H9 (cell line): Measurements from ENCODE around the gene NUBPL. TPM values are rescaled to one million over a fixed set of nuclear protein-coding genes. Genes with fewer than 3 reads are reported as not detected.

ENCODE experiments used
- DNase-seq: peaks from one replicate; pipeline ENCODE4 v3.0.0-alpha.2; 2017
- H2AFZ ChIP-seq: one replicate; pipeline ENCODE4 v1.6.1; 2013; ENCODE audit warnings: mild to moderate bottlenecking, low read length, control low read depth, moderate library complexity
- H2AK5ac ChIP-seq: 2 replicates; pipeline ENCODE4 v1.6.1; 2013; ENCODE audit warnings: low read length, control low read depth, mixed read lengths; ENCODE audit not compliant: insufficient read length
- H2BK120ac ChIP-seq: one replicate; pipeline ENCODE4 v1.6.1; 2013; ENCODE audit warnings: low read depth, mild to moderate bottlenecking, low read length, control low read depth, inconsistent platforms; ENCODE audit not compliant: poor library complexity, severe bottlenecking
- H2BK12ac ChIP-seq: 2 replicates; pipeline ENCODE4 v1.6.1; 2013; ENCODE audit warnings: low read length, control low read depth, mixed read lengths, low read depth; ENCODE audit not compliant: insufficient read length
- H2BK15ac ChIP-seq: 2 replicates; pipeline ENCODE4 v1.6.1; 2013; ENCODE audit warnings: low read depth, low read length, control low read depth
- H2BK20ac ChIP-seq: one replicate; pipeline ENCODE4 v1.6.1; 2013; ENCODE audit warnings: low read depth, mild to moderate bottlenecking, low read length, control low read depth, inconsistent platforms; ENCODE audit not compliant: poor library complexity, severe bottlenecking
- H2BK5ac ChIP-seq: 2 replicates; pipeline ENCODE4 v1.6.1; 2013; ENCODE audit warnings: low read length, control low read depth, mixed read lengths; ENCODE audit not compliant: insufficient read length
- H3K14ac ChIP-seq: 2 replicates; pipeline ENCODE4 v1.6.1; 2013; ENCODE audit warnings: low read length, control low read depth; ENCODE audit not compliant: insufficient read depth
- H3K18ac ChIP-seq: 2 replicates; pipeline ENCODE4 v1.6.1; 2013; ENCODE audit warnings: low read depth, mild to moderate bottlenecking, mixed read lengths, low read length, control low read depth; ENCODE audit not compliant: insufficient read length
- H3K23ac ChIP-seq: 2 replicates; pipeline ENCODE4 v1.6.1; 2013; ENCODE audit warnings: low read length, control low read depth, mixed read lengths, low read depth; ENCODE audit not compliant: insufficient read length
- H3K23me2 ChIP-seq: 2 replicates; pipeline ENCODE4 v1.6.1; 2013; ENCODE audit warnings: low read depth, mild to moderate bottlenecking, mixed read lengths, low read length, control low read depth; ENCODE audit not compliant: insufficient read length, poor library complexity, severe bottlenecking
- H3K27ac ChIP-seq: 2 replicates; pipeline ENCODE4 v1.5.1; 2013; ENCODE audit warnings: low read length, control low read depth, mixed read lengths, low read depth; ENCODE audit not compliant: insufficient read length
- H3K27me3 ChIP-seq: 2 replicates; pipeline ENCODE4 v1.6.1; 2013; ENCODE audit warnings: low read length, control low read depth, inconsistent platforms; ENCODE audit not compliant: insufficient read depth
- H3K4ac ChIP-seq: 2 replicates; pipeline ENCODE4 v1.6.1; 2013; ENCODE audit warnings: low read depth, mild to moderate bottlenecking, control low read depth, inconsistent platforms, low read length, moderate library complexity
- H3K4me1 ChIP-seq: 2 replicates; pipeline ENCODE4 v1.6.1; 2013; ENCODE audit warnings: low read length, control low read depth, inconsistent platforms; ENCODE audit not compliant: insufficient read depth
- H3K4me2 ChIP-seq: 2 replicates; pipeline ENCODE4 v1.6.1; 2013; ENCODE audit warnings: low read length, control low read depth, mixed read lengths; ENCODE audit not compliant: insufficient read length, insufficient read depth
- H3K56ac ChIP-seq: 2 replicates; pipeline ENCODE4 v1.6.1; 2013; ENCODE audit warnings: low read depth, mild to moderate bottlenecking, mixed read lengths, low read length, control low read depth; ENCODE audit not compliant: insufficient read length
- H3K79me1 ChIP-seq: 2 replicates; pipeline ENCODE4 v1.6.1; 2013; ENCODE audit warnings: low read depth, mild to moderate bottlenecking, moderate library complexity, low read length, control low read depth, inconsistent platforms; ENCODE audit not compliant: insufficient read depth, poor library complexity, severe bottlenecking
- H3K79me2 ChIP-seq: 2 replicates; pipeline ENCODE4 v1.6.1; 2013; ENCODE audit warnings: low read length, control low read depth, inconsistent platforms; ENCODE audit not compliant: insufficient read depth
- H3K9ac ChIP-seq: 2 replicates; pipeline ENCODE4 v1.6.1; 2013; ENCODE audit warnings: low read length, control low read depth, mixed read lengths; ENCODE audit not compliant: insufficient read length; ENCODE audit errors: extremely low read depth
- H3K9me3 ChIP-seq: one replicate; pipeline ENCODE4 v1.6.1; 2013; ENCODE audit warnings: low read depth, low read length, inconsistent platforms; ENCODE audit not compliant: control insufficient read depth
- H3T11ph ChIP-seq: one replicate; pipeline ENCODE4 v1.6.1; 2013; ENCODE audit warnings: mild to moderate bottlenecking, low read length, control low read depth, inconsistent platforms
- H4K20me1 ChIP-seq: one replicate; pipeline ENCODE4 v1.6.1; 2013; ENCODE audit not compliant: control insufficient read depth, insufficient read length, insufficient read depth
- H4K5ac ChIP-seq: 2 replicates; pipeline ENCODE4 v1.6.1; 2013; ENCODE audit warnings: low read depth, mild to moderate bottlenecking, mixed read lengths, low read length, control low read depth; ENCODE audit not compliant: insufficient read length
- H4K8ac ChIP-seq: replicated peaks from 2 replicates; pipeline ENCODE4 v1.6.1; 2013; ENCODE audit warnings: low read length, control low read depth, mixed read lengths, low read depth; ENCODE audit not compliant: insufficient read length
- H4K91ac ChIP-seq: 2 replicates; pipeline ENCODE4 v1.6.1; 2013; ENCODE audit warnings: low read depth, mild to moderate bottlenecking, moderate library complexity, mixed read lengths, low read length, control low read depth; ENCODE audit not compliant: insufficient read length
- H3K27ac Mint-ChIP-seq, 3 experiments: 2 replicates in 2 of 3; 3 replicates in 1 of 3; pipeline ENCODE4 v1.8.0; 2020 to 2021; ENCODE audit warnings: mixed read lengths in 3 of 3, mild to moderate bottlenecking in 1 of 3, moderate library complexity in 1 of 3
- H3K27me3 Mint-ChIP-seq: 2 replicates; pipeline ENCODE4 v1.8.0; 2021; ENCODE audit warnings: low read depth, mild to moderate bottlenecking, moderate library complexity, mixed read lengths
- H3K36me3 Mint-ChIP-seq, 3 experiments: 2 replicates in 2 of 3; 3 replicates in 1 of 3; pipeline ENCODE4 v1.8.0; 2020 to 2021; ENCODE audit warnings: low read depth in 3 of 3, mixed read lengths in 3 of 3; ENCODE audit not compliant: insufficient read depth in 1 of 3
- H3K4me1 Mint-ChIP-seq, 2 experiments: 2 replicates each; pipeline ENCODE4 v1.8.0; 2020; ENCODE audit warnings: mixed read lengths in 2 of 2
- H3K4me3 Mint-ChIP-seq, 2 experiments: 2 replicates in 1 of 2; 3 replicates in 1 of 2; pipeline ENCODE4 v1.8.0; 2020 to 2021; ENCODE audit warnings: mild to moderate bottlenecking in 2 of 2, mixed read lengths in 2 of 2, moderate library complexity in 1 of 2
- H3K9me3 Mint-ChIP-seq, 2 experiments: 2 replicates in 1 of 2; 3 replicates in 1 of 2; pipeline ENCODE4 v1.8.0; 2020; ENCODE audit warnings: mild to moderate bottlenecking in 2 of 2, mixed read lengths in 2 of 2, moderate library complexity in 1 of 2
- WGBS: extraction: QIAGEN DNeasy Blood & Tissue Kit; methylation state at CpG from one replicate; pipeline ENCODE4 v1.1.7; 2013; ENCODE audit warnings: missing lambda C conversion rate, low lambda C conversion rate, mixed read lengths; ENCODE audit not compliant: insufficient read length; ENCODE audit errors: extremely low coverage; 5-methylcytosine and 5-hydroxymethylcytosine counted together
- total RNA-seq: library from RNA; stranded (reverse); gene quantifications from 2 replicates; pipeline ENCODE4 v1.2.1, GENCODE V29; 2021
- TF ChIP-seq, protein P1 (sequence below): fragments of 200-600 bp; sonication (generic); conservative IDR thresholded peaks from 3 replicates; pipeline ENCODE4 v1.8.0; 2021; ENCODE audit warnings: antibody characterized with exemption, mild to moderate bottlenecking

The NUBPL gene
- total RNA-seq, 1 experiment from 2014 or later: 14.8 TPM

DNA sequence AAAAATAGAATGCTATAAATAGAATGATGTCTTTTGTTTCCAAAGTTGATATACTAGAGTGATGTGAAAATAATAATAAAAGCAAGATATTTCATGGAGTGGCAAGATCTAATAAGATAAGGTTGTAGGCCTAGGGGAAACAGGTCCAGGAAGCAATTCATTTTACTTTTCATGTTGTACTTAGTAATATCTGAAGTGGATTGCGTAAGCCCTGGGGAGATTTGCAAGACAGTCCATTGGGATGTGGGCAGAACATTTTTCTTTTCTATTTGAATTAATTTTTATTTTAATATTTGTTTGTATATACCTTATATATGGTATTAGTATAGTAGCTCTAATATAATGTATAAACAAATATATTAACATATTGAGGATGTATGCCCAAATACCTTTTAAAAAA lies 7.5 kb downstream of the NUBPL start:
- no peaks in the 10 kb centered on the region for H3K79me2 ChIP-seq
- no peak overlapping the region for H4K8ac ChIP-seq
- Mint-ChIP-seq H3K4me1 (no peaks in the 10 kb centered on the region), H3K9me3 (no peaks in the 10 kb centered on the region), H3K27ac (no peak overlapping the region), H3K27me3 (no peaks in the 10 kb centered on the region), H3K36me3 (no peaks in the 10 kb centered on the region), H3K4me3 (no peak overlapping the region)
- no peak overlapping the region for H2BK15ac ChIP-seq
- H2BK5ac ChIP-seq: no peak overlapping the region
- H3K23me2 ChIP-seq: no peaks in the 10 kb centered on the region
- no peak overlapping the region for H3K27ac ChIP-seq
- no CpG with 5 or more reads among the region's 1 CpG for WGBS
- H3K79me1 ChIP-seq: no peaks in the 10 kb centered on the region
- no peaks in the 10 kb centered on the region for H3K9me3 ChIP-seq
- DNase-seq: no peak
- no peak overlapping the region for H2BK20ac ChIP-seq
- H3K14ac ChIP-seq: no peak overlapping the region
- no peak overlapping the region for H2BK12ac ChIP-seq
- H3K18ac ChIP-seq: no peak overlapping the region
- H2AFZ ChIP-seq: no peak overlapping the region
- no peaks in the 10 kb centered on the region for H3K4me1 ChIP-seq
- no peaks in the 10 kb centered on the region for H4K20me1 ChIP-seq
- TF ChIP-seq, protein P1, sequence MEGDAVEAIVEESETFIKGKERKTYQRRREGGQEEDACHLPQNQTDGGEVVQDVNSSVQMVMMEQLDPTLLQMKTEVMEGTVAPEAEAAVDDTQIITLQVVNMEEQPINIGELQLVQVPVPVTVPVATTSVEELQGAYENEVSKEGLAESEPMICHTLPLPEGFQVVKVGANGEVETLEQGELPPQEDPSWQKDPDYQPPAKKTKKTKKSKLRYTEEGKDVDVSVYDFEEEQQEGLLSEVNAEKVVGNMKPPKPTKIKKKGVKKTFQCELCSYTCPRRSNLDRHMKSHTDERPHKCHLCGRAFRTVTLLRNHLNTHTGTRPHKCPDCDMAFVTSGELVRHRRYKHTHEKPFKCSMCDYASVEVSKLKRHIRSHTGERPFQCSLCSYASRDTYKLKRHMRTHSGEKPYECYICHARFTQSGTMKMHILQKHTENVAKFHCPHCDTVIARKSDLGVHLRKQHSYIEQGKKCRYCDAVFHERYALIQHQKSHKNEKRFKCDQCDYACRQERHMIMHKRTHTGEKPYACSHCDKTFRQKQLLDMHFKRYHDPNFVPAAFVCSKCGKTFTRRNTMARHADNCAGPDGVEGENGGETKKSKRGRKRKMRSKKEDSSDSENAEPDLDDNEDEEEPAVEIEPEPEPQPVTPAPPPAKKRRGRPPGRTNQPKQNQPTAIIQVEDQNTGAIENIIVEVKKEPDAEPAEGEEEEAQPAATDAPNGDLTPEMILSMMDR: no peak
- H4K5ac ChIP-seq: no peak overlapping the region
- H3K4ac ChIP-seq: no peak overlapping the region
- no peak overlapping the region for H2BK120ac ChIP-seq
- no peak overlapping the region for H3K56ac ChIP-seq
- no peak overlapping the region for H4K91ac ChIP-seq
- no peak overlapping the region for H3T11ph ChIP-seq
- no peaks in the 10 kb centered on the region for H3K27me3 ChIP-seq
- no peak overlapping the region for H3K4me2 ChIP-seq
- no peak overlapping the region for H3K9ac ChIP-seq
- no peak overlapping the region for H2AK5ac ChIP-seq
- no peak overlapping the region for H3K23ac ChIP-seq
